GM21717 (cell line): ENCODE data around the gene ARHGEF3.
"Not testable (repeated sequence)": the region's sequence is repeated elsewhere in the genome, so short reads cannot be mapped to it uniquely, and the experiment has no call there.

Experiments used
- ATAC-seq: cut with Tn5 transposase; IDR thresholded peaks from one replicate; pipeline ENCODE4 v1.9.1; 2021; ENCODE audit warnings: mild to moderate bottlenecking, moderate library complexity; ENCODE audit not compliant: unreplicated experiment

ARHGEF3 gene

DNA sequence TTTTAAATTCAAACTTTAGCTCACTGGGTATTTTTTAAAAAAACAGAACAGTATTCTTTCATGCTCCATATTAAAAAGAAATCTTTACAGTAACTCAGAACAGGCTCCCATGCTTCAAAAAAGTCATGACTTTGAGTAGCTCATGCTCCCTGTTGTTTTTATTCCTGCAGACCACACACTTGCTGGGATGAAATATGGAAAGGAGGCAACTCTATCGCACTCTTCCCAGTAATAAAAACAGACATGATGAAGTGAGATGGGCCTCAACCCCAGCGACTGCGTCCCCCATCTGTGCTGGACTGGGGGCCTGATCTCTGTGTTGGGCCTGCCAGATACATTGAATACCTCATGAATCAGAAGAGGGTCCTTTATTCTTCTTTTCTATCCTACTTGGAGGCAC lies 58.9 kb downstream of the ARHGEF3 start:
- no peak for ATAC-seq

DNA sequence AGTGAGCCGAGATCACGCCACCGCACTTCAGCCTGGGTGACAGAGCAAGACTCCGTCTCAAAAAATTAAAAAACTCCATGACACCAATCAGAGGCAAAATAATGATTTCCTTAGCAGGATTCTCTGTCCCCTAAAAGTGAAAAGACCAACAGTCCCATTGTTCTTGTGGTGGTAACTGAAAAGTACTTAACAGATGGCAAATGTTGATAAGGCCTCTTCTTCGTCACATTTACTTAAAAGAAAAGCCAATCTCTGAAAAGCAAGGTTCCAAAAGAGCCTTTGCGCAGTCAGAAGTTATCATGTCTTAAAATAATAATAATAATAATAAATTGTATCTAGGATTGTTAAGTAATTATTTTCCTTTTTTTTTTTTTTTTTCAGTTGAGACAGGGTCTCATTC lies 62.7 kb downstream of the ARHGEF3 start:
- ATAC-seq: no peak

DNA sequence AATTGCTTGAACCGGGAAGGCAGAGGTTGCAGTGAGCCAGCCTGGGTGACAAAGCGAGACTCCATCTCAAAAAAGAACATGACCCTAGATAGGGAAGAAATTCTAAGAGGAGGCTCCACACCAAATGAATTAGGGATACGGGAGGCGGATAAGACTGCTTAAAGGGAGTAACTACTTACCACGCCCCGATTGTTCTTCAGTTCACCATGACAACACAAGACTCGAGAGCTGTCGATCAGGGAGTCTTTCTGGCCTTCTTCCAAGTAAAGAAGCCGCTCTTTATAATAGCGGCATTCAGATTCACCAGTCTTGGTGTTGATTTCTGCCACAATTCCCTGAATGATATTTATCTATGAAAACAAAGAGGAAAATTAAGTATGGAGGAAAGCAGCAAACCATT lies 64.7 kb downstream of the ARHGEF3 start:
- no peak for ATAC-seq

DNA sequence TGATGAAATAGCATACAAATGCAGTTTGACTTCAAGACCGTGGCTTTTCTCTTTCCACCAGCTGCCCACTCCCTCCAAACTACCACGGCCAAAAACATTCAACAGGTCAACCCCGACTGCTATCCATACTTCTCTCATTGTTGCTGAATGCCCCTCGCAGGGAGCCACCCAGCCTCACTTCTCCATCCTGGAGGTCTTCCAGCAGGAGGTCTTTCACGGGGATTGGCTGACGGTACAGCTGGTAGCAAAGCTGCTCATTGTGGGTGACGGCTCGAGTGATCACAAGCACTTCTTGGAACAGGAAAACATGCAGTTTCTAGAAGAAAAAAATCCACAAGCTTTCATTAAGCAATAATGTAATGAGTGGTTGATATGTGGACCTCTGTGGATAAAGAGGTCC lies 69.6 kb downstream of the ARHGEF3 start:
- no peak for ATAC-seq

DNA sequence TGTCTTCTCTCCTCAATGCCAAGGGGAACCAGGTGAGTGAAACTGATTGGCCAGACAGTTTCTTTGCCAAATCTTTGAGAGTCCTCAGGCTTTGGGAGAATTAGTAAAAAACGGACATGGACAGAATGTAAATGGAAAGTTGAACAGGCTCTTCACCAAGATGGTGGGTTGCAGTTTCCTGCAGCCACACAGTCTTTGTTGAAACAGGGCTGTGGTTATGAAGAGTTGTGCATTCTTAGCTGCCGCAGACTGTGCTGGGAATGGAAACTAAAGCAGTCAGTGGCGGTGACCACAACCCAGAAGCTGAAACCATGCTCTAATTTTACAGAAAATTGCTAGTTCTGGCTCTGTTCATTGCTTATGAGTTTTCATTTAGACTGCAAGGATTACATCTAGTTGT lies 76.6 kb downstream of the ARHGEF3 start:
- ATAC-seq: peak; percentile 93

DNA sequence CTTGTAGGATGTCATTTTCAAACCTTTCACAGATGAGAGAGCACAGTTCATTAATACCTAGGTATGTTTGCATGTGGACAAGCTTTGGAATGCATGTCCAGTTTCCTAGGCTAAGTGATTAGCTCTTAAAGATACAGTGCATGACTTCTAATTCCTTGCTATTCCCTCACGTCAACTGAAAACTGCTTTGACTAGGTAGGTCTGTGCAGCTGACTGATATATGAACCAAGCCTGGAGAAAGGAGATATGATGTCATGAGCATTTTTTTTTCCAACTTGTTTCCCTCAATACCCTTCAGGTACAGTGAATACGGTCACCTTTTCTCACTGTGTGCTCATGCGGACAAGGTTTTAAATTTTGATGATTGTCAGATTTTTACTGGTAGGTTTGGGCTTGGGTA lies 77.1 kb downstream of the ARHGEF3 start:
- no peak for ATAC-seq

DNA sequence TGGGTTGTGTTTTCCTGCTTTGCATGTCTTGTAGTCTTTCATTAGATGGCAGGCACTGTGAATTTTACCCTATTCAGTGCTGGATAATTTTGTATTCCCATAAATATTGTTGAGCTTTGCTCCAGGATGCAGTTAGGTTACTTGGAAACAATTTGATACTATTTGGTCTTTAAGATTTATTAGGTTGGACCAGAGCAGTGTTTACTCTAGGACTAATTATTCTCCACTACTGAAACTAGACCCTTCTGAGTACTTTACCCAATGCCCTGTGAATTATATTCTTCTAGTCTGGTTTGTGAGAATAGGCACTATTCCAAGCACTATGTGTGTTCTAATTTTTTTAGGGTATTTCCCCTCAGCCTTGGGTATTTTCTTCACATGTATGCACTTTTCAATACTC lies 80.9 kb downstream of the ARHGEF3 start:
- ATAC-seq: no peak

DNA sequence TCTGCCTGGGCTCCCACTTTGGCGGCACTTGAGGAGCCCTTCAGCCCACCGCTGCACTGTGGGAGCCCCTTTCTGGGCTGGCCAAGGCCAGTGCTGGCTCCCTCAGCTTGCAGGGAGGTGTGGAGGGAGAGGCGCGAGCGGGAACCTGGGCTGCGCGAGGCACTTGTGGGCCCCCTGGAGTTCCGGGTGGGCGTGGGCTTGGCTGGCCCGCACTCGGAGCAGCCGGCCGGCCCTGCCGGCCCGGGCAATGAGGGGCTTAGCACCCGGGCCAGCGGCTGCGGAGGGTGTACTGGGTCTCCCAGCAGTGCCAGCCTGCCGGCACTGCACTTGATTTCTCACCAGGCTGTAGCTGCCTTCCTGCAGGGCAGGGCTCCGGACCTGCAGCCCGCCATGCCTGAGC lies 82.9 kb downstream of the ARHGEF3 start:
- not testable (repeated sequence) for ATAC-seq

DNA sequence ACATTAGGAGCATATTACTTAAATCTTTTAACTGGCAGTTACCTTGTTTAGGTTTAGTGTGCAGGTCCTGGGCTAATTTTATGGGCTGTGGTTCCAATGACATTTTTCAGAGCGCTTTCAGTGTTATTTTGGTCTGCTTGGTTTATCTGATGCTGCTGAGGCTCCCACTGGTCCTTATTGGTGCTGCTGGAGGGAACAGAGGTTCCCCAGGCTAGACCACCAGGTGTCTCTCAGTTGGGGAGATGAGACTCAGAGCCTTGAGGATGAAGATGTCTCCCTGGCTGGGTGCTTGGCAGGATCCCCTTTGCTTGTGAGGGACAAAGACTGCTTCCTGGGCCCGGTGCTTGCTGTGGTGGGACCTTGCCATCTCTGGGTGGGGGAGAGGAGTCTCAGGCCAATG lies 90.4 kb downstream of the ARHGEF3 start:
- no peak for ATAC-seq

DNA sequence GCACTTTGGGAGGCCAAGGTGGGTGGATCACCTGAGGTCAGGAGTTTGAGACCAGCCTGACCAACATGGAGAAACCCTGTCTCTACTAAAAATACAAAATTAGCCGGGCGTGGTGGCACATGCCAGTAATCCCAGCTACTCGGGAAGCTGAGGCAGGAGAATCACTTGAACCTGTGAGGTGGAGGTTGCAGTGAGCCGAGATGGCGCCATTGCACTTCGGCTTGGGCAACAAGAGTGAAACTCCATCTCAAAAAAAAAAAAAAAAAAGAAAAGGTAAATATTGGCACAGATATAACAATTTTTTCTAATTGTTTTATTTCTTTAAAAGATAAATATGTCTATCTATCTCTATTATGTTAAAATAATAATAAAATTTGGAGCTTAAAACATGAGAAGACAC lies 94.3 kb downstream of the ARHGEF3 start:
- not testable (repeated sequence) for ATAC-seq

DNA sequence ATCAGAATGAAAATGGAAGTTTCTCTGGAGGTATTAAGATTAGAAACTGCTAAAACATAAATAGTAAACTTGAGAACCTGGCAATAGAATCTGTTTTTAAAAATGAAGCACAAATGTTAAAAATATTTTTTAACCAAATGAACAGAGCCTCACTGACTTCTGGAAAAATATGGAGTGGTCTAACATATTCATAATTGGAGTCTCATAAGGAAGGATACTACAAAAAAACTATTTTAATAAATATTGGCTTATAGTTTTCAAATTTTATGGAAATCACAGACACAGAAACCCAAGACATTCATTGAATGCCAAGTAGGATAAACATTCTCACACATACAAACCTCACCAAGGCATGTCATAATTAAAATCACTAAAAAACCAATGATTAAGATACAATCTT lies 95.1 kb downstream of the ARHGEF3 start:
- ATAC-seq: no peak

DNA sequence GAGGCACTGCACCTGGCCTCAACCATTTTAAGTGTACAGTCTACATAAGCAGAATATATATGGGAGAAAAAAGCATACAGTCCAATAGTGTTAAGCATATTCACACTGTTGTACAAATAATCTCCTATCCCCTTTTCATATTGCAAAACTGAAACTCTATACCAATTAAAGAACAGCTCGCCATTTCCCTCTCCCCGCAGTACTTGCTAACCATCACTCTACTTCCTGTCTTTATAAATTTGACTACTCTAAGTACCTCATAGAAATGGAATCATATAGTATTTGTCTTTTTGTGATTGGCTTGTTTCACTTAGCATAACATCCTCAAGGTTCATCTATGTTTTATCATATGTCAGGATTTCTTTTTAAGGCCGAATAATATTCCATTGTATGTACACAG lies 97.0 kb downstream of the ARHGEF3 start:
- no peak for ATAC-seq

DNA sequence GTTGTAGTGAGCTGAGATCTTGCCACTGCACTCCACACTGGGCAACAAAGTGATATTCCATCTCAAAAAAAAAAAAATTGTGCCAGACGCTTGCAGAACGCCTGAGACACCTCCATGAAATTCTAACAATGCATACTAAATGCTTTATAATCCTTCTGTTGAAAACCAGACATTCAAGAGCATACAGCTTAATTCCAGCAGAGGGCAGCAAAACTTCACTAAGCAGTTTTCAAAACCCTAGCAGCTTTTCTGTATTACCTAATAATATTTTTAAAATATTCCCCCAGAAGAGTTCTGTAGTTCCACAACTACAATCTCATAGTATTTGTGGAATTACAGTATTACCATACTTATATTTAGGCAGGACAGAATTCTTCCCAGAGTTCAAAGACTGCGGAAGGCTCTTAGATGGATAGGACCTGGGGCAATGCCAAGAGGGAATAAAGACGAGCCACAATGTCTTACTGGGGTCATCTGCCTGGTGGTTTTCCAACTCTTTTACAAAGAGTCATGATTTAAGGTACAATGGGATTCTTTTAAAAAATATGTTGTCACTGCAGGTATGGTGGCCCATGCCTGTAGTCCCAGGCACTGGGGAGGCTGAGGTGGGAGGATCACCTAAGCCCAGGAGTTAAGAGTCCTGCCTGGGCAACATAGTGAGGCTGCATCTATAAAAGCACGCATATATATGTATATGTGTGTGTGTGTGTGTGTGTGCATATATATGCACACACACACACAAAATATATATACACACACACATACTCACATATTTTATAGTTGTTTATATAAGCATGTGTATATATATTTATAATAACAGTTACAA lies 99.0 kb downstream of the ARHGEF3 start:
- ATAC-seq: no peak

DNA sequence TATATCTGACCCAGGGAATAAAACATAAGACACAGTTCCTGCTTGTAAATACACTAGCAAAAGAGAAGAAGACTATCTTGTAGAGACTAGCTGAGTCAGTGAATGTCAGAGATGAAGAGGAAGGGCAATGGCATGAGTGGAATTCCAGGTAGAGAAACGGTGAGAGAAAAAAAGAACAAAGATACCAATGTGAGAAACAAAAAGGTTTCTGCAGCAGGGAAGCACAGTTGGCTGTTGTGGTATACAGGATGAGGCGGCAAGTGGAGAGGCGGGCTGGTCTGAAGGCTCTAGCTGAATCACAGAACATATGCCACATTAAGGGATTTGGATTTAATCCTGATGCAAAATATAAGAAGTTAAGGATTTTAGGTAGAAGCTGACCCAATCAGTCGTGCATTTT lies 101.6 kb downstream of the ARHGEF3 start:
- ATAC-seq: no peak

DNA sequence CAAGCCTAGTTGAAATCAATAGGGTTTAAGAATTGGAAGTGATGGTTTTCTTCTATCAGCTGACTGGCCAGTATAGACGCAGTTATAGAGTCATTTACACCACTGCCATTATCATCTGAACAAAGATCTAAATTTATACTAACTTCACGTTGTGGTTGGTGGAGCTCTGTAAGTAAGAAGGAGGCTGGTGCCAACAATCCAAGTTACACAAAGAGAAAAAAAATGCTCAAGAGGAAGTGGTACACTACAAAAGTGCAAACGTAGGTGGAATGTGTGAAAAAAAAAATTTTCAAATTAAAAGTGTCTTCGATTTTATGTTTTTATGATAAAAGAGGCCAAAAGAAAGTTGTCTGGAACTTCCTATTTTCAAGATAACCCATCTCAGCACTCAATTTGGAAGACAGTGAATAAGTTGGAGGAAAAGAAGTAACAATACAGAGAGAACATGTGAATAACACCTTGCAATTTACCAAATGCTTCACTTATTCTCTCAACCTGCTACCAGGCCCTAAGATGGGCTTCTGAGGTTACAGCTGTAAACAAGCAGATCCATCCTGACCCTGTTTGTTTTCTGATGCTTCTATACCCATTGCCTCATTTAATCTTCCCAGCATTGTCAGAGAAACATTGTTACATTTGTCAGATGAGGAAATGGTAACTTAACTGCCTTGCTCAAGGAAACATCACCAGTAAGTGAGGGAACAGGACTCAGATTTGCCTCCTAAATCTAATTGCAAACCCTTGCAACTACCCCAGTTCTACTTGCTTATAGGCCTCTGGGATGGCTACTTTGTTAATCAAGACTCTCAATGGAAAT lies 106.7 kb downstream of the ARHGEF3 start:
- ATAC-seq: no peak

DNA sequence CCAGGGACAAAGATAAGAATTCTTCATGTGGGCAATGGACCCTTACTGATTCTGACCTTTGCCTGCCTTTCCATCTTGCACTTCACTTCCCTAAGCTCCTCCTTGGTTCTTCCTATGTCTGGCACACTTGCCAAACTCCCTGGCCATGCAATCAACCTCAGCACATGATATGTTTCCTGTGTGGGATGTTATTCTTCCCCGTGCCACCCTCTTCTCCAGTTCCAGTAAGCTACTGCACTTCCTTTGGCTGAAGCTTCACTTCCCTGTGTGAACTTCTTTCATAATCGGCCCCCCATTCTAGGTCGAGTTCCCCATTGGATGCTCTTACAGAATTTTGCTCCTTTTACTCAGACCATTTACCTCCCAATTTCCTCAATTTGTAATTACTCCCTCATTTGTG lies 108.0 kb downstream of the ARHGEF3 start:
- no peak for ATAC-seq

DNA sequence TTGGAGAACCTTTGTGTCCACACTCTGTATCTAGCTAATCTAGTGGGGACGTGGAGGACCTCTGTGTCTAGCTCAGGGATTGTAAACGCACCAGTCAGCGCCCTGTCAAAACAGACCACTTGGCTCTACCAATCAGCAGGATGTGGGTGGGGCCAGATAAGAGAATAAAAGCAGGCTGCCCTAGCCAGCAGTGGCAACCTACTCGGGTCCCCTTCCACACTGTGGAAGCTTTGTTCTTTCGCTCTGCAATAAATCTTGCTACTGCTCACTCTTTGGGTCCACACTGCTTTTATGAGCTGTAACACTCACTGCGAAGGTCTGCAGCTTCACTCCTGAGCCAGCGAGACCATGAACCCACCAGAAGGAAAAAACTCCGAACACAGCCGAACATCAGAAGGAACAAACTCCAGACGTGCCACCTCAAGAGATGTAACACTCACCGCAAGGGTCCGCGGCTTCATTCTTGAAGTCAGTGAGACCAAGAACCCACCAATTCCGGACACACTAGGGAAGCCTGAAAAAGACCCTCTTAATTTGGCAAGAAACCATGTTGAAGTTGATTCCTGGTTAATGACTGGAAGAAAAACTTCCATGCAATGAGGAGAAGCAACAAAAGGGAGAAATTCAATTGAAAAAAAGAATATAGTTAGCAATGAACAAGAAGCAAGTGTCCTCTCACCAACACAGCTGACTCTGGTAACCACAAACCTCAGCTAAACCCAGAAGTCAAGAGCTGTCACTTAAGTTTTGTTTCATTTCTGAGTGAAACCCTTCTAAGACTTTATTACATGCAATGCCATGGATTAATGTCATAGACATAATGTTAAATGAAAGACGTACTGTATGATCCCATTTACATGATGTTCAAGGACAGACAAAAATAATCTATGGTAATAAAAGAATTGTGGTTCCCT lies 109.0 kb downstream of the ARHGEF3 start:
- peak; percentile 84 for ATAC-seq

DNA sequence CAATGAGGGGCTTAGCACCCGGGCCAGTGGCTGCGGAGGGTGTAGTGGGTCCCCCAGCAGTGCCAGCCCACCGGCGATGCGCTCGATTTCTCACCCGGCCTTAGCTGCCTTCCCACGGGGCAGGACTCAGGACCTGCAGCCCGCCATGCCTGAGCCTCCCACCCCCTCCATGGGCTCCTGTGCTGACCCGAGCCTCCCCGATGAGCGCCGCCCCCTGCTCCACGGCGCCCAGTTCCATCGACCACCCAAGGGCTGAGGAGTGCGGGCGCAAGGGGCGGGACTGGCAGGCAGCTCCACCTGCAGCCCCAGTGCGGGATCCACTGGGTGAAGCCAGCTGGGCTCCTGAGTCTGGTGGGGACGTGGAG lies 109.8 kb downstream of the ARHGEF3 start:
- not testable (repeated sequence) for ATAC-seq

DNA sequence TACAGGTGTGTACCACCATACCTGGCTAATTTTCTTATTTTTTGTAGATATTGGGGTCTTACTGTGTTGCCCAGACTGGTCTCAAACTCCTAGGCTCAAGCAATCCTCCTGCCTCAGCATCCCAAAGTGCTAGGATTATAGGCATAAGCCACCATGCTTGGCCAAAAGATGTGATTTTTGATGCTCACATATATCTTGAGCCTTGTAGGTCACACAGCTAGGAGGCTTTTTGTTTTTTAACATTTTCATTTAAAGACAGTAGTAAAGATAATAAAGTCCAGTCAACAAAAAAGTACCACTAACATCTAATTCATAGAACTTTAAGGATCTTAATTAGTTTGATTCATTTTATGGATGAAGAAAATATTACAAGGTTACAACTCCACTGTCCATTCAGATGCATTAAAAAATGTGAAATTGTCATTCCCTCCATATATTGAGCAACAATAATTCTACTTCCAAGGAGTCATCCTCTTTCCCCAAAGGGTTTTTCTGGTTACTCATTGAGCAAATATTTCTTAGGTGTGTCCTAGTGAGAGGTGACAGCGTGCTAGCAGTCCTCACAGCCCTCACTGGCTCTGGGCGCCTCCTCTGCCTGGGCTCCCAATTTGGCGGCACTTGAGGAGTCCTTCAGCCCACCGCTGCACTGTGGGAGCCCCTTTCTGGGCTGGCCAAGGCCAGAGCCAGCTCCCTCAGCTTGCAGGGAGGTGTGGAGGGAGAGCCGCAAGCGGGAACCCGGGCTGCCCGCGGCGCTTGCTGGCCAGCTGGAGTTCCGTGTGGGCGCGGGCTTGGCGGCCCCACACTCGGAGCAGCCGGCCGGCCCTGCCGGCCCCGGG lies 110.4 kb downstream of the ARHGEF3 start:
- ATAC-seq: no peak

DNA sequence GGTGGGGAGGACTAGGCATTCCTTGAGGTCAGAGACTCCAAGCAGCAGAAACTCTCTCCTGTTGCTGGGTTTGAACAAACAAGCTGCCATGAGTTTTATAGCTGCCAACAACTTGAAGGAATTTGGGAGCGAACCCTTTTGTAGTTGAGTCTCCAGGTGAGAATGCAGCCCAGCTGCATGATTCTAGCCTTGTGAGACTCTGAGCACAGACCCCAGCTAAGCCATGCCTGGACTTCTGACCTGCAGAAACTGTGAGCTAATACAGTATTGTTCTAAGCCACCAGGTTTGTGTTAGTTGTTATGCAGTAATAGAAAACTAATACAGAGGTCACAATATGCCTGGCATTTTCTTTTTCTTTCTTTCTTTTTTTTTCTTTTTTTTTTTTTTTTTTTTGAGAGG lies 112.4 kb downstream of the ARHGEF3 start:
- no peak for ATAC-seq
